HG02981 (cell line): ENCODE data around the gene HOXA4.

Experiments
- ATAC-seq: cut with Tn5 transposase; IDR thresholded peaks from one replicate; pipeline ENCODE4 v1.9.1; 2021; ENCODE audit warnings: mild to moderate bottlenecking, moderate library complexity; ENCODE audit not compliant: unreplicated experiment

HOXA4 gene

GRCh38 chr7:27117887-27118491 is 12.6 kb downstream of the HOXA4 start:
- no peak for ATAC-seq

GRCh38 chr7:27116962-27117886 is 13.3 kb downstream of the HOXA4 start:
- ATAC-seq: no peak

GRCh38 chr7:27116031-27116961 is 14.3 kb downstream of the HOXA4 start:
- ATAC-seq: no peak

GRCh38 chr7:27115221-27116026 is 15.1 kb downstream of the HOXA4 start:
- no peak for ATAC-seq

- ATAC-seq: no peak
Observed at GRCh38 chr7:27114881-27115220, 15.7 kb downstream of the HOXA4 start.

- ATAC-seq: no peak
Observed at GRCh38 chr7:27113991-27114769, 16.4 kb downstream of the HOXA4 start.

- no peak for ATAC-seq
Observed at GRCh38 chr7:27112955-27113949, 17.3 kb downstream of the HOXA4 start.

GRCh38 chr7:27112361-27112760 is 18.2 kb downstream of the HOXA4 start:
- ATAC-seq: no peak

- no peak for ATAC-seq
Observed at GRCh38 chr7:27111751-27112277, 18.7 kb downstream of the HOXA4 start.

GRCh38 chr7:27111042-27111750 is 19.4 kb downstream of the HOXA4 start:
- ATAC-seq: no peak

GRCh38 chr7:27110186-27111031 is 20.1 kb downstream of the HOXA4 start:
- no peak for ATAC-seq

- ATAC-seq: no peak
Observed at GRCh38 chr7:27109466-27110185, 20.9 kb downstream of the HOXA4 start.

- ATAC-seq: no peak
Observed at GRCh38 chr7:27108390-27109127, 22.0 kb downstream of the HOXA4 start.

GRCh38 chr7:27107391-27108381 is 22.9 kb downstream of the HOXA4 start:
- no peak for ATAC-seq
